ENCODE results near the gene PPP3CA.

Gene PPP3CA

DNA sequence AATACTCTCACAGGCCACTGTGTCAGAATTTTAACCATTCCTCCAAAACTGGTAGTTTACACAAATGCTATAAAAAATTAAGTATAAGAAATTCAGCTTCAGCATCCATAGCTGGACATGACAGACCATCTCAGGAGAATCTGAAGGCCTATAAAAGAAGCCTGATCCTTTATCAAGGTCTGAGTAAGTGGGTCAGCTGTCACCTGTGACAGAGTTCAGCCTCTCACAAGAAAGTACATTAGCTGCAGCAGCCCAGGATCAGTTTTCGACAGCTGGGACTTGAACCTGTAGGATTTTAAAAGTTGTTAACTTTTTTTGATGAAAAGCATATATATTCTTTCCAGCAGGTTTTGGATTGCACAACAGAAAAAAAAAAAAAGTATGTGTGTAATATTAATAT lies 60.7 kb downstream of the PPP3CA start:
- DNase-seq, result no peak

DNA sequence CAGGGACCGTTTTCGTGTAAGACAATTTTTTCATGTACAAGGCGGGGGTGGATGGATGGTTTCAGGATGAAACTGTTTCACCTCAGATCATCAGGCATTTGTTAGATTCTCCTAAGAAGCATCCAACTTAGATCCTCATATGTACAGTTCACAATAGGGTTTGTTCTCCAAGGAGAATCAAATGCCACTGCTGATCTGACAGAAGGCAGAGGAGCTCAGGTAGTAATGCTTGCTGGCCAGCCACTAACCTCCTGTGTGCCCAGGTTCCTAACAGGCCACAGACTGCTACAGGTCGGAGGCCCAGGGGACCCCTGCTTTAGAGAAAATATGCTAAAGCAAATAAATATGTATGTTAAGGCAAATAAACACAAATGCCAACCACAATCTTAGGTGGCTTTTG lies 61.3 kb downstream of the PPP3CA start:
- no peak for DNase-seq

- no peak for DNase-seq
These were observed 62.8 kb downstream of the PPP3CA start for GRCh38 chr4:101284546-101284945.

DNA sequence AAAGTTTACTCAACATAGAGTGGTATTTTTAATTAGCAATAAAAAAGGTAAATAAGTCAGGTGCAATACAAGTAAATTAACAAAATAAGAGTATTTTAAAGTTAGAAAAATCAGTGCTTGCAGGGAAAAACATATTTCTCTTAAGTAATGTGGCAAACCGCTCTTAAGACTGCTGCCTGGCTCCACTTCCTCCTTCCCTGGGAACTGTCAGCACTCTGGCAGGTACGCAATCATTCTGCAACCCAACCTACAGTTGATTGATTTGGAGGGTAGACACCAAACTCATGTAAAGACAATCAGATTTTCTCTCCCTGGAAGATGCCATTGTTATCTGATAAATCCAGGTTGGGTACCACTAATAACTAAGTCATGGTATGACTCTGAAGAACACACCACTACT lies 63.9 kb downstream of the PPP3CA start:
- DNase-seq, result no peak

GRCh38 chr4:101282076-101282844 lies 65.1 kb downstream of the PPP3CA start:
- DNase-seq, result no peak

- no peak for DNase-seq
These were observed 66.3 kb downstream of the PPP3CA start for GRCh38 chr4:101280866-101281600.

- no peak for DNase-seq
These were observed 67.9 kb downstream of the PPP3CA start for GRCh38 chr4:101279377-101279871.

- no peak for DNase-seq
These were observed 69.7 kb downstream of the PPP3CA start for GRCh38 chr4:101277671-101278070.

DNA sequence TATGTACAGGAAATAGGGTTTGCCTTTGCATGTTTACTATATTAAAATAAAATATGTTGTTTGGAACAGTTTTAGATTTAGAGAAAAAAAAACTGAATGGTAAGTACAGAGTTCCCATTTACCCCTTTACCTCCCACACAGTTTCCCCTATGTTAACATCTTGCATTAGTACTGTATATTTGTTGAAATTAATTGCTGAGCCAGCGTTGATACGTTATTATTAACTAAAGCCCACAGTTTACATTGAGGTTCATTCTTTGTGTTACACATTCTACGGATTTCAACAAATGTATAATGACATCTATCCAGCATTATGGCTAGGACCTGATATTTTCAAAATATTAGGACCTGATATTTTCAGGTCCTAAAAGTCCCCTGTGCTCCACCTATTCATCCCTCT lies 70.7 kb downstream of the PPP3CA start:
- DNase-seq, result no peak

DNA sequence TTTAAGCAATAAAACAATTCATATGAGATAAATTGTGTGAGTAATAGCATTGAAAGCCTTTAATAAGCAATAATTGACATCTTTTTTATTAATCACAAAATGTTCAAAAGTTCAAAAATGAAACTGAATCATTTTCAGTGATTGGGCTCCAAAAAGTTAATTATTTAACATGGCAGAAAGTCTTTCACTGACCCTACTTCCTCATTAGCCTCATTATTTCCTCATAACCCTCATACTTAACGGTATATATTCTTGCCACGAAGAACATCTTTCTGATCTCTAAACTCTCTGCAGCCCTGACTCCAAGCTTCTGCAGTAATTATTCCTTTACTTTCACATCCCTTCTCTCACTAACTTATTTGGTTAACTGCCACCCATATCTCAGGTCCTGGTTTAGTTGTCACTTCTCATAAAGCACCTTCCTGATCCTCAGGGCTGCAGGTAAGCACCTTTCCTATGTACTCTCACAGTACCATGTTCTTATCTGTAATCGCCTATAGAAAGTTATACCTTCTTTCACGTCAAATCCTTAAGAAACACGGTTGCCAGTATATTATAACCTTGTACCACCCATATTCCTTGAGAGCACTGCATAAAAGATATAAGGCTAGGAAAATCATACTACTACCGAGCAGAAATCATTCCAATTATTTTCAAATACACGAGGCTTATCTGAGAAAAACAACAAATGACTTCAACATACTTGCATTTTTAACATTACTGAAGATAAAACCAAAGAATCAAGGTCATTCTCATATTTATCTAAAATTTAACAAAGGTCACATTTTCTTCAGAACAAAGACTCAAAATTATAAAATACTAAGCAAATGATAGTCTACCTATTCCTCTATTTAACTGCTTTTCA lies 72.2 kb downstream of the PPP3CA start:
- no peak for DNase-seq

DNA sequence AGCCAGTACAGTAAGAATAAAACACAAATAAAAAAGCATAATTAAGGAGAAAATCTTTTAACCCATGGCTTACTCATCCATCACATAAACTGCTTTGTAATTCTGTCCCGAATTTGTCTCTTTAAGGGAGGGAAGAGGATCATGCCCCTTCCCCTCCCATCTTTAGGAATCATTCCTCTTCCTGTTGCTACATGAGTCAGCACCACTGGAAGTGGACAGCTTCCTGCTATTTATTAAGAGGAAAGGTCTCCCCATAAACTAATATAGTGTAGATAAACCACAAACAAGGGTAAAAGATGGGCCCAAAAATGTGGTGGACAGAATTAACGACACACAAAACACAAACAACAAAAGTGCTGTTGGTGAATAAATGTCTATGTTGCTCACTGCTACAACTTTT lies 75.8 kb downstream of the PPP3CA start:
- no peak for DNase-seq

- DNase-seq, result no peak
These were observed 77.6 kb downstream of the PPP3CA start for GRCh38 chr4:101269682-101270081.

GRCh38 chr4:101265816-101266172 lies 81.5 kb downstream of the PPP3CA start:
- no peak for DNase-seq

DNA sequence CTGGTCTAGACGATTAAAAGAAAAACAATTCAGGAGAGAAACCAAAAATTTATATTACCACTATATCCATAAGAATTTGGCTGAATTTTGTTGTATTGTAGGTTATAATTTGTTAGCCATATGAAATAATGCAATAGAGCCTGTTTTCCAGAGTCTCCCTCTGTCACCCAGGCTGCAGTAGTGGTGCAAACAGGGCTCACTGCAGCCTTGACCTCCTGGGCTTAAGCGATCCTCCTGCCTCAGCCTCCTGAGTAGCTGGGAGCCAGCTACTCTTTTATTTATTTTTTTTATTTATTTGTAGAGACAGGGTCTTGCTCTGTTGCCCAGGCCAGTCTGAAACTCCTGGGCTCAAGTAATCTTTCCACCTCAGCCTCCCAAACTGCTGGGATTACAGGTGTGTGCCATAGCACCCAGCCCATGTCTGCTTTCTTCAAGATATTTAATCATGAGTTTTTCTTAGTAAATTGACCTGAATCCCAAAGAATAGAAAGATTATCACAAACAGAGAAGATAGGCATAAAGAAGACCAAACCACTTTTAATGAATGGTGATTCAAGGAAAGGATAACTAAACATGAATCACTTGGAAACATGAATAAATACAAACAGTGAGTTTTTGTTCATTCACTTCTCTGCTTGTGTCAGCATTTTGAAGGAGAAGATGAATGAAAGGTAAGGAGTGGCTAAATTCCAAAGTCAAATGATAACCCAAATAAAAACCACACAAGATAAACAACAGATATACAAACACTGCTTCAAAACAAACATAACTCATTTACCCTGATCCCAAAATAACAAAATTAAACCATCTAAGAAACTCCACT lies 82.1 kb downstream of the PPP3CA start:
- no peak for DNase-seq

DNA sequence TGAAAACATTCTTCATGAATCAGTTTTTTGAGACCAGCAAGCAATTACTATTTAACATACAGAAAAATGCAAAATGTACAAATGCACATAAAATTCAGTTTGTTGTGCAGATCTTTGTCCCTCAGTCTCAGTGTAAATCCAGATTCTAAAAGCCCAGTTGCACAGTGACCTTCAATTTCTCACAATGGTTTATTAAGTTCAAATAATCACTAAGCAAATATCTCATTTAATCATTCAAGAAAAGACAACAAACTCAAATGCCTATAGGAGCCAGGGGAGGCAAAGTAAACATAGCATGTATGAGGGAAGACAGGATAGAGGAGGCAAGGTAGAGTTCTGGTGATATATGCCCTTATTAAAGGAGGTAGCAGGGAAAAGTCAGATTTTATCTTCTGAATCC lies 82.8 kb downstream of the PPP3CA start:
- DNase-seq, result no peak

DNA sequence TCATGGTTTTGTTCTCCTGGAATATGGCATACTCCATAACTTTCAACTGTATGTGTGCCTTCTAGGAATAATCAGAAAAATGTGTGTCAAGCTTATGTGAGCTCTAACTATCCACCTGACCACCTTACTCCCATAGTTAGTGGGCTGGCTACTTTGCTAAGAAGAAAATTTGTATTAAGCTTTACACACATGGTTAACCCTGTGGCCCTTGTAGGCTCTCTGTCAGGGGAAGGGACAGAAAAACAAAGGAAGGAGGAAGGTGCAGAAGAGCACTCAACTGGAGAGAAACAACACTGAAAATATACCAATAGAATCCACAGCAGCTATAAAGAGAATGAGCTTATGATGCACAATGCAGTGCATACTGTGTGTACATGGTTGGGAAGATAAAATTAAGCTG lies 84.6 kb downstream of the PPP3CA start:
- no peak for DNase-seq

- DNase-seq, result no peak
These were observed 87.5 kb downstream of the PPP3CA start for GRCh38 chr4:101259876-101260275.

DNA sequence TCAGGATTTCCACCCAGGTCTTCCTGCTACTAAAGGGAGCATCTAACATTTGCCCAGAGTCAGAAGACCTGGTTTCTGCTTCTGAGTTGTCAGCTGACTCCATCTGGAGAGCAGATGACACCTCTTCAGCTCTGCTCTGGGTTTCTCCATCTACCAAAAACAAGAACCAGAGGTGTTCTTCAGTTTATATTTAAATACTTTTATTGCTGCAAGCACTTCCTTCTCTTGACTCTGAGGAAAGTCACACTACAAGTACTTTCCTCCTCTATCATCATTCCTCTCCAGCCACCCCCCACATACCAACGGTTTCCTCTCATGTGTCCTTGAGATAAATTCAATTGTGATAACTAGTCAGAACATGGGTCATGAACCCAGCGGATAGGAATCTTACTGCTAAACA lies 88.4 kb downstream of the PPP3CA start:
- DNase-seq, result no peak

GRCh38 chr4:101256222-101256621 lies 91.1 kb downstream of the PPP3CA start:
- peak; percentile 43 to 59 for DNase-seq

DNA sequence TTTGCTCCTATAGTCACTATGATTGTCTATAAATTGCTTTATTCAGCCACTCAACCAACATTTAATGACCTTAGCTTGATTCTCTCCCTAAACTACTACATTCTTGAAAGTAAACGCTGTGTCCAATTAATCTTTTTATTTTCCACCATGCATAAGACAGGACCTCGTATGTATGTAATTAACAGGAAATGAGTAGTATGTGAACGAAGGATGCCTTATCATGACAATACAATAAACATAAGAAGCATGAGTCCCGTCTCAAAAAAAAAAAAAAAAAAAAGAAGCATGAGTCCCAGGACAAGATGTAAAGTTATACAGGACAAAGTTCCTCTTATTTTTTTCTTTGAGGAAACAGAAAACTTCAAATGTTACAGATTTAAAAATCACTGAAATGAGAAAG lies 92.5 kb downstream of the PPP3CA start:
- no peak for DNase-seq

DNA sequence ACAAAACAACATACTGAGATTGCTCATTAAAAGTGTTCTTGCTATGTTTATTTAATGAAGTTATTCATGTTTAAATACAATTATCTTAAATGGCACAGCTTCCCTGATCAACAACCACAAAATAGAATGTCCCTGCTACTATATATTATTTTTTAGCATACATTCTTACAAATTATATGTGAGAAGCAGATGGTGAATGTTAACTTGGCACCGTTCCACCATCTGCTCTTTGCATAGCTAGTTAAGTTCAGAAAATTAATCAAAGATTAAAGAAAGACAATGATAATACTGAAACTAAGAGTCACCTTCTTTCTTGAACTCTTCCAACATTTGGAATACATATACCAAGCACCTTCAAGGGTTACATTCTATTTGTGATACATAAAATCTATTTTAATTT lies 94.2 kb downstream of the PPP3CA start:
- no peak for DNase-seq

DNA sequence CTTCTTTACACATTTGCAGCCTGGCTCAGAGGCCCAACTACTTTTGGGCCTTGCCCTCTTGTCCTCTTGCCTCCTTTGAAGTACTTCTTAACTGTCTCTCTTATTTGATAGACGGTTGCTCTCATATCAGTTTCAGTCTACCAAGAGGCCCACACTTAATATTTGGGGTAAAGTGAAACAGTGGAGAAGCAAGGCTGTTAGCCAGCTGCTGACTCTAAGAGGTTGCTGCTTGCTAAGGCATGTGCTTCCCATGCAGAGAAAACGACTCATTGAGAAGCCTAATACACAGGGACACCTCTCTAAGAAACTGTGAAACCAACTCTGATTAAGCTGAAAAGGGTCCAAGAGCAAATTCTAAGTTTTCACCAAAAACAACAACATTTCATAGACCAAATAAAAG lies 94.6 kb downstream of the PPP3CA start:
- no peak for DNase-seq

GRCh38 chr4:101251261-101251660 lies 96.1 kb downstream of the PPP3CA start:
- DNase-seq, result no peak

Measured in SHP77 (cell line).